NT2/D1 (cell line): Measurements from ENCODE around the gene NEUROG1.

Source experiments
- SUZ12 ChIP-seq: IDR thresholded peaks from 2 replicates; pipeline ENCODE4 v1.6.1; 2011; ENCODE audit not compliant: insufficient read length, insufficient read depth; ENCODE audit errors: extremely low read depth
- ZNF274 ChIP-seq: IDR thresholded peaks from 2 replicates; pipeline ENCODE4 v1.6.1; 2011; ENCODE audit warnings: mild to moderate bottlenecking, low read depth, low read length

DNA sequence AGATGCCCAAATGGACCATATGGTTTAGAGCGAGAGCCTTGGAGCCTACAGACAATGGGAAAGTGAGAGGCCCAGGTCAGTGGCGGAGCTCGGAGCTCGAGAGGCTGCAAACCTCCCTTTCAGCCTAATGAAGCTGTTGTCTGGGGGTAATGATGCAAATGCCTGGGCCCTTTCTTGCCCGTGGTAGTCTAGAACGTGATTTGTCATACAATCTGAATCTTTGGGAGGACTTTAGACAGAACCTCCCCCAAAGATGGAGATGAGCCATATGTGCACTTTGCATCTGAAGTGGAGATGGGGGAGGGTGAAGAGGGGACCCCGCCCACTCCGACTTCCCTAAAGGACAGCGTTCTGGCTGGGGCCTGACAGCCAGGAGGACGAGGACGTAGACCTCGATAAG, 10.3 kb upstream of the NEUROG1 start:
- TF ChIP-seq ZNF274 (no peak), SUZ12 (no peak)
